ENCODE data around the gene LAT.

GRCh38 chr16:28989363-28989762 lies 4.5 kb downstream of the LAT start:
- no peak for TF ChIP-seq CTCF (IDR thresholded peaks at IDR 0.05)
- no peak for TF ChIP-seq POLR2A (IDR thresholded peaks at IDR 0.05)
